Stimulated activated CD8-positive, alpha-beta memory T cell treated with anti-CD3 and anti-CD28 coated beads, Interleukin-15, amount 100 ng/mL, for 24 hours (primary cell): ENCODE results near the gene CTNNA3.
"Not testable (repeated sequence)": the region's sequence is repeated elsewhere in the genome, so short reads cannot be mapped to it uniquely, and the experiment has no call there.

Experiments used
- DNase-seq: peaks from one replicate; pipeline ENCODE4 v3.0.0-alpha.2; 2020; ENCODE audit warnings: low read depth

Gene CTNNA3

GRCh38 chr10:67246066-67246555 is 449.9 kb downstream of the CTNNA3 start:
- DNase-seq, result no peak

GRCh38 chr10:67242528-67242927 is 453.5 kb downstream of the CTNNA3 start:
- no peak for DNase-seq

- no peak for DNase-seq
Measured at GRCh38 chr10:67241451-67241850, 454.5 kb downstream of the CTNNA3 start.

- DNase-seq, result no peak
Measured at GRCh38 chr10:67239864-67240497, 456.0 kb downstream of the CTNNA3 start.

- DNase-seq, result not testable (repeated sequence)
Measured at GRCh38 chr10:67230680-67231500, 465.1 kb downstream of the CTNNA3 start.

GRCh38 chr10:67225226-67225625 is 470.8 kb downstream of the CTNNA3 start:
- DNase-seq, result no peak

GRCh38 chr10:67224553-67224952 is 471.4 kb downstream of the CTNNA3 start:
- DNase-seq, result no peak

- no peak for DNase-seq
Measured at GRCh38 chr10:67222934-67223333, 473.1 kb downstream of the CTNNA3 start.

GRCh38 chr10:67221939-67222494 is 474.0 kb downstream of the CTNNA3 start:
- DNase-seq, result no peak

GRCh38 chr10:67211680-67212079 is 484.3 kb downstream of the CTNNA3 start:
- no peak for DNase-seq

- DNase-seq, result not testable (repeated sequence)
Measured at GRCh38 chr10:67207923-67208322, 488.1 kb downstream of the CTNNA3 start.

- no peak for DNase-seq
Measured at GRCh38 chr10:67200913-67201564, 495.0 kb downstream of the CTNNA3 start.

GRCh38 chr10:67175354-67175753 is 520.6 kb downstream of the CTNNA3 start:
- DNase-seq, result no peak

GRCh38 chr10:67173787-67174186 is 522.2 kb downstream of the CTNNA3 start:
- no peak for DNase-seq

- DNase-seq, result no peak
Measured at GRCh38 chr10:67171970-67172369, 524.0 kb downstream of the CTNNA3 start.

- DNase-seq, result no peak
Measured at GRCh38 chr10:67156239-67156638, 539.8 kb downstream of the CTNNA3 start.

GRCh38 chr10:67151471-67151870 is 544.5 kb downstream of the CTNNA3 start:
- DNase-seq, result no peak

- no peak for DNase-seq
Measured at GRCh38 chr10:67144530-67144929, 551.5 kb downstream of the CTNNA3 start.

GRCh38 chr10:67141300-67141699 is 554.7 kb downstream of the CTNNA3 start:
- DNase-seq, result no peak

- no peak for DNase-seq
Measured at GRCh38 chr10:67140641-67141040, 555.4 kb downstream of the CTNNA3 start.

- DNase-seq, result no peak
Measured at GRCh38 chr10:67127441-67127840, 568.6 kb downstream of the CTNNA3 start.

- no peak for DNase-seq
Measured at GRCh38 chr10:67119651-67120050, 576.3 kb downstream of the CTNNA3 start.

- no peak for DNase-seq
Measured at GRCh38 chr10:67115972-67116371, 580.0 kb downstream of the CTNNA3 start.
